MCF 10A (cell line): Measurements from ENCODE around the gene OR13C5. TPM values are rescaled to one million over a fixed set of nuclear protein-coding genes. Genes with fewer than 3 reads are reported as not detected.
"Not testable (repeated sequence)": the region's sequence is repeated elsewhere in the genome, so short reads cannot be mapped to it uniquely, and the experiment has no call there.

Experiments used
- Bru-seq: library from RNA; stranded (reverse); fragments of 400-500 nt; gene quantifications from one replicate; lab custom pipeline; 2021; lab: Mats Ljungman, UMichigan
- BruChase-seq, 2 experiments: library from RNA; stranded (reverse); fragments of 400-500 nt; gene quantifications; one replicate each; lab custom pipeline; 2021; lab: Mats Ljungman, UMichigan
- BruUV-seq: library from RNA; stranded (reverse); fragments of 400-500 nt; replicated peaks from 2 replicates; lab custom pipeline; 2021; lab: Mats Ljungman, UMichigan
- CTCF ChIA-PET: fragments of 300-600 bp; sonication (Branson Sonifier 250); formaldehyde crosslinking; extraction: SDS; loops from one replicate; lab custom pipeline; 2021; ENCODE audit warnings: antibody characterized with exemption, inconsistent platforms; lab: Yijun Ruan, JAX
- POLR2A ChIA-PET: fragments of 300-600, 350-650 bp; sonication (Branson Sonifier 250); formaldehyde crosslinking; extraction: SDS; loops from one replicate; lab custom pipeline; 2020; ENCODE audit warnings: antibody characterized with exemption, inconsistent platforms; lab: Yijun Ruan, JAX
- DNase-seq: peaks from one replicate; pipeline ENCODE4 v3.0.0-alpha.2; 2018; ENCODE audit not compliant: unreplicated experiment
- H3K27ac Mint-ChIP-seq: one replicate; pipeline ENCODE4 v1.8.0; 2022; ENCODE audit warnings: mild to moderate bottlenecking, low read depth, mixed read lengths; ENCODE audit not compliant: unreplicated experiment
- H3K27me3 Mint-ChIP-seq: one replicate; pipeline ENCODE4 v1.8.0; 2022; ENCODE audit warnings: mixed read lengths; ENCODE audit not compliant: insufficient read depth, unreplicated experiment
- H3K36me3 Mint-ChIP-seq: one replicate; pipeline ENCODE4 v1.8.0; 2022; ENCODE audit warnings: mild to moderate bottlenecking, moderate library complexity, mixed read lengths; ENCODE audit not compliant: insufficient read depth, unreplicated experiment
- H3K4me1 Mint-ChIP-seq: one replicate; pipeline ENCODE4 v1.8.0; 2022; ENCODE audit warnings: mixed read lengths; ENCODE audit not compliant: insufficient read depth, unreplicated experiment
- H3K4me3 Mint-ChIP-seq: one replicate; pipeline ENCODE4 v1.8.0; 2022; ENCODE audit warnings: mild to moderate bottlenecking, moderate library complexity, mixed read lengths; ENCODE audit not compliant: unreplicated experiment
- H3K9me3 Mint-ChIP-seq: one replicate; pipeline ENCODE4 v1.8.0; 2022; ENCODE audit warnings: mixed read lengths; ENCODE audit not compliant: unreplicated experiment
- CTCF ChIP-seq: fragments of 200-600 bp; IDR thresholded peaks from one replicate; pipeline ENCODE4 v1.8.0; 2022; ENCODE audit warnings: antibody characterized with exemption, mild to moderate bottlenecking; ENCODE audit not compliant: unreplicated experiment
- intact Hi-C: fragments of 100-400 bp; cut with micrococcal nuclease; formaldehyde crosslinking; loops from 2 replicates; pipeline ENCODE4 v1.14.1; 2022
- long read RNA-seq: library from polyadenylated mRNA; stranded (forward); transcript quantifications from one replicate; pipeline ENCODE4 v2.0.0, GENCODE V29; 2022
- total RNA-seq: library from RNA; stranded (reverse); gene quantifications from 2 replicates; pipeline ENCODE4 v1.2.3, GENCODE V29; 2022

Gene OR13C5
- total RNA-seq (not detected in 2 replicates), Bru-seq, nascent RNA (not detected), BruChase-seq, experiment 1, labeled RNA remaining after a 6-hour chase (percentile 15 among the genes with signal in this experiment), BruChase-seq, experiment 2, labeled RNA remaining after a 2-hour chase (not detected)
- long read RNA-seq = 0 reads

GRCh38 chr9:104599313-104599712 is at the start of gene OR13C5:
OR13C5 (minus strand) TSS chr9:104599413; CDS start chr9:104599413, 0 bp downstream.
- H3K4me1 Mint-ChIP-seq, H3K36me3 Mint-ChIP-seq, intact Hi-C loops, H3K4me3 Mint-ChIP-seq, H3K9me3 Mint-ChIP-seq, POLR2A ChIA-PET, DNase-seq, H3K27ac Mint-ChIP-seq, H3K27me3 Mint-ChIP-seq, CTCF ChIA-PET, BruUV-seq: not testable (repeated sequence)

- ChIA-PET CTCF (no interaction called here), POLR2A (no interaction called here)
- BruUV-seq = no TSS peak
- Mint-ChIP-seq H3K27ac (no peak overlapping the region), H3K9me3 (peaks cover 7% of the 10 kb centered on the region), H3K27me3 (no peaks in the 10 kb centered on the region), H3K4me1 (no peaks in the 10 kb centered on the region), H3K36me3 (no peaks in the 10 kb centered on the region), H3K4me3 (no peak overlapping the region)
- intact Hi-C loops = no loop called here
- no peak for DNase-seq
- no peak for TF ChIP-seq CTCF
Measured at GRCh38 chr9:104635456-104635855, 36.2 kb upstream of the OR13C5 start.

- POLR2A ChIA-PET = no interaction called here
Measured at GRCh38 chr9:104633976-104634520, 34.8 kb upstream of the OR13C5 start.

GRCh38 chr9:104625964-104626363 is 26.8 kb upstream of the OR13C5 start:
- BruUV-seq, H3K36me3 Mint-ChIP-seq, H3K4me3 Mint-ChIP-seq, H3K27ac Mint-ChIP-seq, H3K27me3 Mint-ChIP-seq, POLR2A ChIA-PET, H3K9me3 Mint-ChIP-seq, H3K4me1 Mint-ChIP-seq, DNase-seq, intact Hi-C loops: not testable (repeated sequence)
- CTCF ChIA-PET = interaction anchor here (0.6 to 0.7 kb wide), 2 partner anchors 10 to 791 kb away, joined by 3 read pairs; no protein-coding TSS in a partner anchor

More at GRCh38 chr9:104633976-104634520, 34.8 kb upstream of the OR13C5 start:
- Mint-ChIP-seq H3K9me3 (peaks cover 7% of the 10 kb centered on the region), H3K4me3 (no peak overlapping the region), H3K27ac (no peak overlapping the region), H3K27me3 (no peaks in the 10 kb centered on the region), H3K4me1 (peaks cover 5% of the 10 kb centered on the region), H3K36me3 (no peaks in the 10 kb centered on the region)
- intact Hi-C loops = no loop called here
- TF ChIP-seq CTCF = no peak
- CTCF ChIA-PET = no interaction called here
- no TSS peak for BruUV-seq
- no peak for DNase-seq

- BruUV-seq = no TSS peak
- Mint-ChIP-seq H3K4me3 (no peak within 1 kb of the TSS), H3K4me1 (no peaks in the 10 kb centered on the region), H3K27me3 (no peaks in the 10 kb centered on the region), H3K9me3 (no peaks in the 10 kb centered on the region), H3K27ac (no peak within 1 kb of the TSS), H3K36me3 (no peaks in the 10 kb centered on the region)
- CTCF ChIA-PET = no interaction called here
- no peak for DNase-seq
- intact Hi-C loops = no loop called here
- TF ChIP-seq CTCF = no peak
- POLR2A ChIA-PET = no interaction called here
Measured at GRCh38 chr9:104618104-104618503, 18.9 kb upstream of the OR13C5 start, which contains the start of gene OR13C9. OR13C9 (minus strand) TSS chr9:104618204; CDS start chr9:104618204, 0 bp downstream.
